HG03354 (cell line): ENCODE data around the gene PITPNC1.
A peak's percentile ranks its signal among the peaks of the same experiment; 100 is the strongest.
"Not testable (repeated sequence)": the region's sequence is repeated elsewhere in the genome, so short reads cannot be mapped to it uniquely, and the experiment has no call there.

ENCODE experiments used
- ATAC-seq: cut with Tn5 transposase; IDR thresholded peaks from one replicate; pipeline ENCODE4 v1.9.1; 2021; ENCODE audit warnings: mild to moderate bottlenecking; ENCODE audit not compliant: unreplicated experiment, poor library complexity, severe bottlenecking

Gene PITPNC1

DNA sequence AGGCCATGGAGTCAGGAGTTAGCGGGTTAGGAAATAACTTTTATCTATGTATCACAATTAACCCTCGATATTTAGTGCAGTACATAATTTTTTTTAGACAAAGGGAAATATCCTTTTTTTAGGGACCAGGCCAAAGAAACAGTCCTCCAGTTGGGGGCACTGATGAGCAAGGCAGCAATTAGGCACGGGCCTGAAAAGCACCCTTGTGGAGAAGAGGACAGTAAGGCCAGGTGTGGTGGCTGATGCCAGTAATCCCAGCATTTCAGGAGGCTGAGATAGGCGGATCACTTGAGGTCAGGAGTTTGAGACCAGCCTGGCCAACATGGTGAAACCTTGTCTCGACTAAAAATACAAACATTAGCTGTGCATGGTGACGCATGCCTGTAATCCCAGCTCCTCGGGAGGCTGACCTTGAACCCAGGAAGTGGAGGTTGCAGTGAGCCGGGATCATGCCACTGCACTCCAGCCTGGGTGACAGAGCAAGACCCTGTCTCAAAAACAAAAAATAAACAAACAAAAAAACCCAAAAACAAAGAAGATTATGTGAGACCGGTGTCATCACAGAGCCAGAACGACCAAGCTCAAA is 182.4 kb downstream of the PITPNC1 start:
- no peak for ATAC-seq

DNA sequence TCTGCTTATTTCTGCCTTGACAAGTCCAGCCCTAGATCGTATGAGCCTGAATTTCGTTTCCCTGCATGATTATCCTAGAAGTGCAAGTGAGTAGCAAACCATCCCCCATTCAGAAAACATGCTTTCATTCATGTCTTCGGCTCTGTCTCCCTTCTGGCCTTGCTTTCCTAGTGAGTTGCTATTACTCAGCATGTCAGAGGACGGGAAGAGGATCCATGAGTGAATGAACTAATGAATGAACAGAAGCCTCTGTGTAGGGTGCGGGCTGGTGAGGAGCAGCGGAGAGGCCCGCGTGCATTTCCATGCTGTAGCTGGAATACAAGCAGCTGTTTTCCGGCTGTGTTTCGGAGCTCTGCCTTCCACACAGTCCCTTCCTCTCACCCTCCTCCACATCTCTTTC is 184.9 kb downstream of the PITPNC1 start:
- no peak for ATAC-seq

- ATAC-seq, result no peak
These were observed 186.7 kb downstream of the PITPNC1 start for GRCh38 chr17:67563692-67564228.

DNA sequence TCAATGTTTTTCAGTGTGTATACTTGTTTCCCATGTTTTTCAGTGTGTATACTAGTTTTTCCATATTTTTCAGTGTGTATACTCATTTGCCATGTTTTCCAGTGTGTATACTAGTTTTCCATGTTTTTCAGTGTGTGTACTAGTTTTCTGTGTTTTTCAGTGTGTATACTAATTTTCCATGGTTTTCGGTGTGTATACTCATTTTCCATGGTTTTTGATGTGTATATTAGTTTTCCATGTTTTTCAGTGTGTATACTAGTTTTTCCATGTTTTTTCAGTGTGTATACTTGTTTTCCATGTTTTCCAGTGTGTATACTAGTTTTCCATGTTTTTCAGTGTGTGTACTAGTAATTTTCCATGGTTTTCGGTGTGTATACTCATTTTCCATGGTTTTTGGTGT is 188.0 kb downstream of the PITPNC1 start:
- ATAC-seq, result no peak

- no peak for ATAC-seq
These were observed 189.6 kb downstream of the PITPNC1 start for GRCh38 chr17:67566656-67567055.

GRCh38 chr17:67569015-67569451 is 192.0 kb downstream of the PITPNC1 start:
- ATAC-seq, result peak; percentile 56

DNA sequence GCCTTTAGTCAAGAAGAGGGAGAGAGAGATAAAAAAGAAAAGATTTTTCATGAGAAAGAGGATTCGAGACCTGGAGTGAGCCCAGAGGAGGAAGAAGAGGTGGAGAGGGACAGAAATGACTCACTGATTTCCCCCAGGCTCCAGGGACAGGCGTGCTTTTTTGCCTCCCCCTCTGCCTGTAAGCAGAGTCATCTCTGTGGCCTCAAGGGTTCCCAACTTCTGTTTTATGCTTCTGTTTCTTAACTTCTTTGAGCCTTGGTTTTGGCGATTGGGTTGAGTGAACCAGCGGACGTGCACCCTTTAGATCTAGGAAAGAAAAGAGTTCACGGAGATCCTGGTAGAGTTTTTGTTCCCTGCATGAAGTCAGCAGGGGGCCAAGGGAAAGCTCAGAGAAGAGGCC is 192.8 kb downstream of the PITPNC1 start:
- peak; percentile 25 for ATAC-seq

GRCh38 chr17:67570797-67571196 is 193.7 kb downstream of the PITPNC1 start:
- ATAC-seq, result no peak

DNA sequence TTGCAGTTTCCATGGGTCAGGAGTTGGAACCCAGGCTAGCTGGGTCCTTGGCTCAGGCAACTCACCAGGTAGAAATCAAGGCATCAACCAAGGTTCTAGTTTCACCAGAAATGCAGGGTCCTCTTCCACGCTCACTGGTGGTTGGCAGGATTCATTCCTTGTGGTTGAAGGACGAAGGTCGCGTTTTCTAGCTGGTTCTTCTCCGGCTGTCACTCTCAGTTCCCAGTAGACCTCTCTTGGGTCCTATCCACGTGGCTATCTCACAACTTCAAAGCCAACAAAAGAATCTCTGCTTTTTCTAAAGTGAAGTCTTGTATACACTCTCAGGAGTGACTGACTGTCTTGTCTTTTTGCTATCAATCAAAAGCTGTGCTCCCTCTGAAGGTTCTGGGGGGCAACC is 194.4 kb downstream of the PITPNC1 start:
- no peak for ATAC-seq

- peak; percentile 13 for ATAC-seq
These were observed 197.0 kb downstream of the PITPNC1 start for GRCh38 chr17:67573987-67574657.

DNA sequence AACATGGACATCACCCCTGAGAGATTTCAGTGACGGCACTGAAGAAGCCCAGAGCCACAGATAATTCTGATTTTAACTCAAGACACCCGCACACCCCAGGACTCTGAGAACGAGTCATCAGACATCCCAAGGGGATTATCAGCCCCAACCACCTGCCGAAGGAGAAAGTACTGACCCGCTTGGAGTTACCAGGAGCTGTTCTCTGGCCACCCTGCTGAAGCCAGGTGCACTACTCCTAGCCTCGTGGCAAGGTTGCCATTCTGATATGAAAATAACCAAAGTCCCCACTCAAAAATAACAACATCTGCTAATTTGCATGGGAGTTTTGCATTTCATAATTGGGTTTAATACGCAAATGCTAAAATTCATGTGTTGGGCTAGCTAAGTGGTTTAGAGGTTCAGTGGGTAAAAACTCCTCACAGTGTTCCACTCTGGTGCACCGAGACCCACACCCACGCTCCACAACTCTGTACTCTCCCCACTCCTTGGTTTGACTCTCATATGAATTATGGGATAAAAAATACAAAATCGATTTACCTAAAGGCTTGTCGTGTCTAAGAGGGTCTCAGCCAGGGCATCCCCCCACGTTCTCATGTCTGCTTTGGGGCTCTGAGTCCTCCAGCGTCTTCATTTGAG is 197.7 kb downstream of the PITPNC1 start:
- peak; percentile 59 for ATAC-seq

- peak; percentile 40 for ATAC-seq
These were observed 198.2 kb downstream of the PITPNC1 start for GRCh38 chr17:67575325-67575724.

GRCh38 chr17:67576471-67577115 is 199.5 kb downstream of the PITPNC1 start:
- ATAC-seq, result no peak

GRCh38 chr17:67577429-67578141 is 200.5 kb downstream of the PITPNC1 start:
- no peak for ATAC-seq

DNA sequence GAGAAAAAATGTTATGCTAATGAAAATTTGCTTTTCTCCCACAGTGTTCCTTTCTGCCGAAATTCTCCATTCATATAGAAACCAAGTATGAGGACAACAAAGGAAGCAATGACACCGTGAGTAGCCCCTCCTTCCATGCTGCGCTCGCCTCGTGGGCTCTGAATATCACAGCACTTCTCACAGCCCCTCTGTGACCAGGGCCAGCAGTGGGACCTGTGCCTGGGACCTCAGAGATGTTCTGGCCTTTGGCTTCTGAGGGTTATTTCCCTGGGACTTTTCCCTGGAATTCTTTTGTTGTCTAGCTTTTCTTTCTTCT is 201.0 kb downstream of the PITPNC1 start:
- ATAC-seq, result no peak

DNA sequence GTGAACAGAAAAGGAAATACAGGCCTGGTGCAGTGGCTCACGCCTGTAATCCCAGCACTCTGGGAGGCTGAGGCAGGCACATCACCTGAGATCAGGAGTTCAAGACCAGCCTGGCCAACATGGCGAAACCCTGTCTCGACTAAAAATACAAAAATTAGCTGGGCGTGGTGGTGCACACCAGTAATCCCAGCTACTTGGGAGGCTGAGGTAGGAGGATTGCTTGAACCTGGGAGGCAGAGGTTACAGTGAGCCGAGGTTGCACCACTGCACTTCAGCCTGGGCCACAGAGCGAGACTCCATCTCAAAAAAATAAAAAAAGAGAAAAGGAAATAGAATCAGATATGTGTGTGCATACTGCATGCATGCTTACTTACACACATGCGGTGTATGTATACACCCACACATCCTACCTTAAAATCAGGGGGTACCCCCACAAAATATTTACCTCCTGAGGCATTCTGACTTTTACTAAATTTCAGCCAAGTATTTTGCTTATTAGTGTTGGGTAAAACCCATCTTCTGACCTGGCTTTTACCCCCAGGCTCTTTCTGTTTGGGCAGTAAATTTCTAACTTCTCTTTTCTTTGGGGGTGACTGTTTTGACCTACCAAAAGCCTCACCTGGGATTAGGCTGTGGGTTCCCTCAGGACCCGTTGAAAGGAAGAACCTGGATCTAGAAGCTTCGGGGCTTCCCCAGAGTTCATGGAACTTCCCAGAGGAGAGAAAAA is 201.8 kb downstream of the PITPNC1 start:
- not testable (repeated sequence) for ATAC-seq

GRCh38 chr17:67582673-67583081 is 205.6 kb downstream of the PITPNC1 start:
- ATAC-seq, result no peak

GRCh38 chr17:67585077-67585602 is 208.1 kb downstream of the PITPNC1 start:
- ATAC-seq, result no peak

- ATAC-seq, result no peak
These were observed 211.2 kb downstream of the PITPNC1 start for GRCh38 chr17:67588326-67588725.
